OCI-M2 (cell line): Measurements from ENCODE around the gene SMPX.

Experiments used
- DNase-seq: peaks from one replicate; lab custom pipeline; 2025; ENCODE audit not compliant: unreplicated experiment; lab: John Stamatoyannopoulos, UW

Gene SMPX

DNA sequence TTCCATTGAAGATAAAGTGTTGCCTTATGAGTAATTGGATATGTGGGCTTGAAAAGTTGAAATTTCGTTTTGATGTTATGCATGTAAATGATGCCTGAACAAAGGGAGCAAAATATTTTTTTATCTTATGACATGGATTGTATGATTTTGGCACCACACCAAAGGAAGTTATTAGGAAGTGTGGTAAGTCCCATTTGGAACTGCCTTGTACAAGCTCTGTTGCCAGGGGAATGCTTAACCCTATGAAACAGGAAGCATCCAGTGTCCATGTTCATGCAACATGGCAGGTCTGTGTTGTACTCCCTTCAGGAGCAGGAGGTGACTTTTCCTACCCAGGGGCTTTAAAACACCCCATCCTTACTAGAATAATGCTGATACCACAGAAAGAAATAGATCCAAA, 13.2 kb downstream of the SMPX start:
- DNase-seq = no peak

DNA sequence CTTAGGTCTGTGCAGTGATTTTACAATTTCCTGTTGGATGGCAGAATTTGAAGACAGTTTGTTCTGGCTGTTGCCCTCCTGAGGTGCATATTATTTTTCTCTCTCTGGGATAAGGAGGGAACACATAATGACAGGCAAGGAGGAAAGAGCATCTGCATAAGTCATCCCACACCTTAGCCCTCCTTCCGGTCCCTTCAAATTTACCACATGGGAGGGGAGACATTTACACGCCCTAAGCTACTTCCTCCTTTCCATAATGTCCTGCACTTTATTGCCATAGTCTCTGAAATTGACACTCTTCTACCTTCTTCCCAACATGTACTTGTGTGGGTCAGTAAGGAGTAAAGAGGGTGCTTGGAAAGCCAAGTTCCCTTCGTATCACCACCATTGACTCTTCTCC, 13.9 kb downstream of the SMPX start:
- DNase-seq = no peak

DNA sequence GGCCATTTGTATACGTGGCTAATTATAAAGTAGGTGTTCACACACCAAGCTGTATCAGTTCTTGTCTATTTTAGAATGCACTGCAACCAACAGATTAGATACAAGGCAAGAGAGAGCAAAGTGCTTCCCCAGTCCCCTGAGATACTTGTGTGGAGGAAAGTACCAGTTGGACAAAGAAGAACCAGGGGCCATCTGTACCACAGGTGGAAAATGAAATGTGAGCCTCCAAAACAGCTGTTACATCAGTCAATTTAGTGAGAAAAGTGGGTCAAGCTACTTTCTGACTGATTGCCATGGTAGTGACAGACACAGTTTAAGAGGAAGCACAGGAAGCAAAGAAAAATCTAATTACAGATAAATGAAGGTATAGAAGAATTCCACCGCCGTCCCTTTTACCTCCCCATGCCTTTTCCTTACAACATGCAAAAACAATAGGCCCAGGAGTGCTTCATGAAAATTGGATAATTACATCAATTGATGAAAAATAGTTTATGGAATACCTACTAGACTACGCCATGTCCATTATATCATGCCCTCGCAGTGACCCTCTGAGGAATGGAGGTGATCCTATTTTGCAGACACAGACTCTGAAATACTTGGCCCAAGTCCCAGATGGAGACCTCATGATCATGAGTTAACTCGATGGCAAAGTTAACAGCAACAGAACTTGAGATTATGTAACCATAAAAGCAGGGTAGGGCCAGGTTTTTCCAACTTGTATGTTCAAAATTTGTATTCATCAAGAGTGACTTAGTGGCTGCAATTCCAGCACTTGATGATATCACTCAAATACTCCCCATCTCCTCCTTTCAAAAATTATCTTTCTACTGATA, 15.8 kb downstream of the SMPX start:
- no peak for DNase-seq

DNA sequence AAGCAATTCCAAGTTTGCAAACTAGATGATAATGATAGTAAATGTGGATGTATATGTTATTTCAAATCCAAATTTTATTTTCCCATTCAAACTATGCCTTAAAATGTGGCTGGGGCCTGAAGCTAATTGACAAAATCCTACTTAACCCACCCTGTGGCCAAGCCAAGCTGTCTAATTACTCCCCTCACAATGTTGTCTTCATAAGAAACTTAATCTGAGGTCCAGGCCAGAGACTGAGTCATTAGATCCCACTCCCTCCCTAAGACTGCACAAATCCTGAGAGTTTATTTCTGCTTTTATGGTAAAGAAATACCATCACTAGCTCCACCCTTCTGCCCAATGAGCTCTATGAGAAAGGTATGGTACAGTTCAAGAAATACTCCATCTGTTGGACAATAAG, 16.6 kb downstream of the SMPX start:
- no peak for DNase-seq

DNA sequence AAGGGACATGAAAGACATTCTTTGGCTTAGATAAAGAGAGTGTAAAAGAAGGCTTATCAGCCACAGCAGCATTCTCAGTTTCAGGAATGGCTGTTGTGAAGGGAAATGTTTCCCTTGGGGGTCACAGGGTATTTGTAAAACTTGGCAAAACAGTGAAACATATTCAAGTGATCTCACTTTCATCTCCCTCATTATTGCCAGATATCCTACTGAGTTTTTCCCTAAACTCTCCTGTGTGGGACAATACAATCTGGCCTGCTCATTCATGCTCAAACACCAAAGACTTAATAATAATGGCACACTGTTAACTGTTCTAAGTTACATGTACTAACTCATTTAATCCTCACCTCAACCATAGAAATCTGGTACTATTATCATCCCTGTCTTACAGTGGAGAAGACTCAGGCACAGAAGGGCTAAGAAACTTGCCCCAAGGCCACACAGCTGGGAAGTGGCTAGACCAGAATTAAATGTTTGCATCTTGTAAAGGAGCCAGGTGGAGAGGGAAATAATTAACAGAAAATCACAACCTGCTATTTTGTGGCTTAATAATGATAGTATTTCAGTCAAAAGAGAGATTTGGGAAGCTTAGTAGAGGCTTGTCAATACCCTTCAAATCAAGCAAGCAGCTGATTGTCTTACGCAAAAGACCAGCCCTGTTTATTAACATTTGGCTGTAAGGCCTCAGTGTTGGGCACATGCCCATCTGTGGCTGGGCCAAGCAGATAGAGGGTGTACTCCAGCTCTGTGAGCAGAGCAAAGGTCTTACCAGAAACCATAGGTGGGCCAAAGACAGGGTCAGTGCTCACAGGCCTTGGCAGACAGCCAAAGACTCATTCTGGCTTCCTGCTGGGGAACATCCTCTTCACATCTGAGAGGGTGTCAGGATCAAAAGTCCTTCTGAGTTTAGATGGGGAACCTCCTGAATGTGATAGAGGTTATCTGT, 17.3 kb downstream of the SMPX start:
- no peak for DNase-seq

DNA sequence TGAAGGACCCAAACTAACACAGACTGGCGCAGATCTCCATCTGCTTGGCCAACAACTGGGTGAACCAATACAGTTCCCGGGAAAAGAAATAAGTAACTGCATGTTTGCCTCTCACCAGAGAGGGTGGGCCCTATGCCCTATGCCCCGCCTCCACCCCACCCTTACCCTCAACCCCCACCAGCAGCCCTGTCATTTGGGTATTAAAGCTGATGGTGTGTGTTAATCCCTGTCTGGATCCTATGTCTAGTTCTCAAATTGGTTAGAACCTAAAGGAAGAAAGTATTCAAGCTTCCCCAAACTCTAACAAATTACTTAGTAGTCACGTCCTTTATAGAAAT, 19.0 kb downstream of the SMPX start:
- DNase-seq = no peak

DNA sequence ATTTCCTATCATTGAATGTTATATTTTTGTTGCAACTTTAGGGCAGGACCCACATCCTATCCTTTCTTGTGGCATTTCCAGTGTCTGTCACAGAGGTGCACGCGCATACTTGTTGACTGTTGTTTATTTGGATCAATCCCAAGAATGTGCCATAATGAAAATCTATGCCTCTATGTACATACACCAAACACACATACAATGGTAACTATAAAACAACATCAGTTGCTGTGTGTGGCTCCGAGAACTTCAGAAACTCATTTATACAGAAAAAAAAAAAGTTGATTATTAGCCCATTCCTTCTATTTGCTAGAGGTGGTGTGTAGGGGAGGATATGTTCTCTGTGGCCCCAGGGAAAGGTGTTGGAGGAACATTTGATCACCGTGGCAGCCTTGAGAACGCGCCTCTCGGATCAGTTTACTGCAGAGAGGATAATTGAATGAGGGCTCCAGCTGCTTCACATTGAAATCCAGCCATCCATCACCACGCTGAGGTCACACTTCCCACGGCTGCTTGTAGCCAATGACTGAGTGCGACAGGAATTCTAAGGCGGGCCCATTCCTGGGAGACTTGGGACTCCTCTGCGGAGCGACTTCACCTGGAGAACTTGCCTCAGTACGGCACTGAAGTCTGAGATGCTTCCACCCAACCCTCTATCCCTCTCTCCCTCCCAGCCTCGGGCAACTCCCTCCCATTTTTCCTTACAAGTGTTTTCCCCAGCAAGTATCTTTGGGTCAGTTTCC, 19.5 kb downstream of the SMPX start:
- no peak for DNase-seq

DNA sequence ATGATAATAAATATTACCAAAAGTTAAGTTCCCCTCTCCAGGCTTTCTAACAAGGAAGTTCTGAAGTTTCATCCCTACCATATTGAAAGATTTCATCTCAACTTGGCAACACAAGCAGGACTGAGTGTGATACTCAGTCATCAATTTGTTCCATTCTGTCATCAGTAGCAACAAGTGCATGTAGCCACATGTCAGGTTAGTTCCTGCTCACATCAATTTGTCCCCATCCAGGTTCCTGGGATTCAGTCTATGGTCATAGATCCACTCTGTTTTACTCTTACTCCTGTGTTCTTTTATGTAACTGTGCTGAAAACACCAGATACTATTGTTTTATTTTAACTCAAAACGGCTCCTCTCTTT, 22.2 kb downstream of the SMPX start:
- DNase-seq = no peak

DNA sequence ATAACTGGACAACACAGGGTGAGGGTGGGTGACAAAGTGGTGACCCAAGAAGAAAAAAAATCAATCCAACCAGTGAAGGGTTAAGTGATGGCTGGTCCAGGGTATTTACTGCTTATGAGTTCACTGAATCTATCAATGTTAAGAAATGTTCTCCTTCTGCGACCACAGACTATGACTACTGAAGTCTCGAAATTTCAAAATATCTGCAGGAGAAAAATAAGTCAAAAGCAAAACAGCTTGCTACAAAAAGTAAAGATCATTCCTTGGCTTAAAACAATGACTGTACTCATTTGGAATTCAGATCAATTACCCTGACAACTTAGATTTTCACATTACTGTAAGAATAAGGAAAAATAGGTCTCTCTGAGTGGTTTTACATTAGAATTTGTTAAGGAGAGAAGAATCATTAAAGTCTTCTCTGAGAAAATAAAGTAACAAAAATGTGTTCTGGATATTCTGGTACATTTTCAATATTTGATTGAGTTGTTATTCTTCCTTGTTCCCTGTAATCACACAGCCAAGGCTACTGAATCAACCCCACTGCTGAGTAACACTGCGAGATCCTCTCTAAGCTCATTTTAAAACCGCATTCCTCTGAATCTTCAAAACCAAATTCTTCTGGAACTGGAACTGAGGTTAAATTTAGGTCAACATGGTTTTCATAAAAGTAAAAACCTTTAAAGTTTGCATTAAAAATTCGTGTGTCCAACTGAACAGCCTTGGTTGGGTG, 22.7 kb downstream of the SMPX start:
- no peak for DNase-seq

DNA sequence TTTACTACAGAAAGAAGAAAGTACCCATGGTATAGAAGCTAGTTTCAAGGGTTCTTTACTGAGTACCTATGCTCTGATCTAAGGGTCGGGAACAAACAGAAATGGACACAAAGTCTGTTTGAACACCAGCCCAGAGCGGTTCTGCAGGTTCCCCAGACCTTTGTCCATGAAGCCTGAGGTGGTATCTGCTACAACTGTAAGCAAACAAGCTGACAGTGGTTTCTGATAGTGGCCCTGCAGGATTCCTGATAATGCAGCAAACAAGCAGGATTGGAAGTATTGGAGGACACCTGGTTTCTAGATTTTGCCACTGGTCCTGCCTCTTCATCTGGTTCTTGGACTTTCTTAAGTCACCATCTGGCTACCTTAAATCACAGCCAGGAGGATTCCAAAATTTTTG, 23.7 kb downstream of the SMPX start:
- DNase-seq = no peak

DNA sequence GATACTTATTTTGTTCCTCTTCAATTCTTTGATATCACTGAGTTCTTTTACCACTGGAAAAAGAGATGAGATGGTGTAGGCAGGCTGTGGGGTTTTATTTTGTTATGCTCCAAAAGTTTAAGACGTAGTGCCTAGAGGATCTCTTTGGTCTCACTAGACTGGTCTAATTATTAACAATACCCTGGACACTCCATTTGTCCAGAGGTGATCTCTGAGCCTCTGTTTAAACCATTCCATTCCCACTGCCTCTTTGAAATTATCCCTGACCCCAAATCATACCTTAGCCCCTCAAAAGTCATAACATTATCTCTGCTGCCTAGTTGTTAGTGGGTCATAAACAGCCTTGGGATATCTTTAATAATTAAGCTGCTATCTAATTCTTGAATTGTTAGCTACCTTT, 24.2 kb downstream of the SMPX start:
- DNase-seq = no peak

DNA sequence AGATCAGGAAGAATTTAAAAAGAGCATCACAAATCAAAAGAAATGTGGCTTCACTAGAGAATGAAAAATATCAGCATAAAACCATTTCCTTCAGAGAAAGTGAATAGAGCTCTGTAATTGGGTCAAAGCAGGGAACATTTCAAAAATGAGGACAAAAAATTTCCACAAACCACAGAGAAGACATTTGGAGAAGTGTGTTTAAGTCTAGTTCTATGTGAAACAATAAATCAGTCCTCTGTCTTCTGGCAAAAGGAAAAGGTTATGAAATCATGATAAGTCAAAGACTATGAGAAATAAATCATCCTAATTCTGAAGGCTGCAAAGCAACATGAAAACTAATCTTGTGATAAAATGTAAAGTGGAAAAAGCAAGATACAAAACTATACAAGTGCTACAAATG, 27.9 kb downstream of the SMPX start:
- no peak for DNase-seq

DNA sequence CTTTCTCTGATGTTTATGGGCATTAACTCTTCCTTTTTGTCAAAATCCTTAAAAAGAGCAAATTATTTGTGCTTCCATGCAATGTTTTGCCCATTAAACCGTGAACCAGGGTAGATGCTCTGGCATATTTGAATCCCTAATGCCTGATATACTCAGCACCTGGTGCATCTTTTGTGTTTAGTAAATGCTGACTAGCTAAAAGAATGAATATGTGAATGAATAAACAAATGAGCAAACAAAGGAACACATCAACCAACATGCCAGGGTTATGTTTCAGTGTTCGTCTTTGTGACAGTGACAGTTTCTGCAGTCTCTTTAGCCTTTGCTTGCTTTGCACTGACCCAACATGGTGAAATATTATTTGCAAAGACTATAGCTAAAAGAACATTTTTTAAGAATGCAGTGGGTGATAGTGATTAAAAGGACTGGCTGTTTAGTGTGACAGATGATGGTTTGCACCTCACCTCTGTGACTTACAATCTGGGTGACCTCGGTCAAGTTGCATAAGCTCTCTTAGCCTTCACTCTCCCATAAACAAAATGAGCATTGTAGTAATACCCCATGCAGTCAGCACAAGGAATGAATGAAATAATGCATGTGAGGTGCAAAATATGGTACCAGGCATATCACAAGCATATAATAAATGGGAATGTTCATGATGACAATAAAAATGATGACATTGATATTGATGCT, 29.5 kb downstream of the SMPX start:
- no peak for DNase-seq

DNA sequence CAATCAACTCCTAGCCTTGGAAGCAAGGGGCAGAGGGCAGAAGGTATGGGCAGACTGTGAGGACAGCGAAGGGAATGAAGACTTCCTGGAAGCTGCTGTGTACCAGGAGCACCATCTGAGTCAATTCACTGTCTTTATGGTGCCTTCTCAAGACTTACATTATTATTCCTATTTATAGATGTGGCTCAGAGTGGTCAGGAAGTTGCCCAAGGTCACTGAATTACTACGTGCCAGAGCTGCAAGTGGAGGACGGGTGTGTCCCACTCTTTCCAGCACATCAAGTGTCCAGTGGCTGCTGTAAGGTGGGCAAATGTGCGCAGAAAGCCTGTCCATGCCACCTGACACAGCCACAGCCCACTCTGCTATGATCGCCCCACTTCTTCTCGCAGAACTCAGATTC, 32.0 kb downstream of the SMPX start:
- no peak for DNase-seq

DNA sequence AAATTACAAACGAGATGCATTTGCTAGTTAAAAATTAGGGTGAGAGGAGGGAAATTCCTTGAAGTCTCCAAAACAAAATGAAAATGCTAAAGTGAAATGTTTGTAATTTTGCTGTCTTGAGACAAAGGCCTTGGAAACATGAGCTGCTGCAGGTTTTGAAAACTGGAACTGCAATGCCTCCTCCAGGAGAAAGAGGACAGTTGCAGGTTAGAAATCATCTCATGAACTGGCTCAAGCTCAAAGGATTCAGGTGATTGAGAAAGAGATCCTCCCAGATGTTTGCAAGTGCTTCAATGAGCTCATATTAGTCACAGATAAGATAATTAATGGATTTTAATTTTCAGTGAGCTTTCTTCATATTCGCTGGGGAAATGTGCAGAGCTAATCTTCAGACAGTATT, 32.4 kb downstream of the SMPX start:
- DNase-seq = no peak

DNA sequence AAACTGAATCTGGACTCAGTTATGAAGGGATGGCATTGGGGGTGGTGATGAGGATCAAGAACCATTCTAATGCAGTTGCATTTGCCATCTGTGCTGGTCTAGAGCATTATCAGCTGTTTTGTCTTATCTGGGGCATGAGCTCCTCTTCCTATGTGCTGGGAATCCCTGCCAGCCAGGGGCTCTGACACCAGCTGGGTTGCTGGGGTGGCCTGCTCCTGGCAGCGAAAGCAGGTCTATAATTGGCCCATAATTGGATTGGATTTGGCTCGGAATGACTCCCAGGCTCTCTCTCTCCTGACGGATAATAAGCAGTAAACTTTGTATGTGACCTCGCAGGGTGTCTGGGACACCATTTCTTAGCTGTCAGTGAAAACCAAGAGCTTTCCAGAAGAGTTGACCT, 34.1 kb downstream of the SMPX start:
- DNase-seq = no peak

DNA sequence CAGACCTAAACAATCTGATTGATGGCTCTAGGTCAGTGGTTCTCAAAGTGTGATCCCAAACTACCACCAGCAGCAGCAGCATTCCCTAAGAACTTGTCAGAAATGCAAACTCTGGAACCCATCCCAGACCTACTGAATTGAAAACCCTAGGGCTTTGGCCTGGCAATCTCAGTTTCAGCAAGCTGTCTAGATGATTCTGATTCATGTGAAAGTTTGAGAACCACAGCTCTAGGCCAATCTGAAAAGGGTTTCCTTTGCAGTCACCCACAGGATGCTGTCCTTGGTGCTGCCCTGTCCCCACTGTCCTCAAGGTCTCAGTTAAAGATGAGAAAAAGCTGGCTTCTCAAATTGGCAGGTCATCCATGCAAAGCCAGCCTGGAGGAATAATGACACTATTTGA, 34.8 kb downstream of the SMPX start:
- DNase-seq = no peak

DNA sequence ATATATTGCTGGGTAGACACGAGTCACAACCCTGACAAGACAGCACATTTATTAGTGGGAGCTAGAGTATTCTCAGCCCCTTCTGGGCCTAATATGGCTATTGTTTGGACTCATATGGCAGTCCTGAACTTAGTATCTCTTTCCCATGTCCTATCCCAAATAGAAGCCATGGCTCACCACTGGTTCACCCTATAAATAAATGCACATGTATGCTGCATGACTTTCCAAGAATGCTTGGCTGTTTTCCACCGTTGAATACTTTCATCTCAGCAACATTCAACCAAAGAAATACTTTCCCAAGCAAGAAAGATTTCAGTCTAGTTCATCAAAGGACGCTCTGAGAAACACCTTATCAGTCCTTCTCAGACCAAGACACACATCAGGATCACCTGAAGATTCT, 36.7 kb downstream of the SMPX start:
- no peak for DNase-seq

DNA sequence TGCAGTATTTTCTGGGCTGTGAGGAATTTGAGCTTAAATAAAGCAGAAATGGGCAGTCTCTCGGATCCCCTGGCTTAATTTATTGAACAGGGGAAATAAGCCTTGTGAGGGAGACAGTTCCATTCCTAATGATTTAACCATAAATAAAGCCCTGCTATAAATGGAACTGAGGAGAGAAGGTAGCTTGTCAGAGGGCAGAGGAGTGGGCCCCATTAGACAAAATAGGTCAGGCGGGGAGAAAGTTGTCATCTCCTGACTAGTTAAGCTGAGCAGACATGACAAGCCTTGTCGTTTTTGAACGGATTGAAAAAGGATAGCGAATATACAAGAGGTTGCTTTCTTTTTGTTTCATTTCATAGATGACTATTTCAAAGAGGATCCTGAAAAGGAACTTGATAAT, 39.3 kb downstream of the SMPX start:
- no peak for DNase-seq

DNA sequence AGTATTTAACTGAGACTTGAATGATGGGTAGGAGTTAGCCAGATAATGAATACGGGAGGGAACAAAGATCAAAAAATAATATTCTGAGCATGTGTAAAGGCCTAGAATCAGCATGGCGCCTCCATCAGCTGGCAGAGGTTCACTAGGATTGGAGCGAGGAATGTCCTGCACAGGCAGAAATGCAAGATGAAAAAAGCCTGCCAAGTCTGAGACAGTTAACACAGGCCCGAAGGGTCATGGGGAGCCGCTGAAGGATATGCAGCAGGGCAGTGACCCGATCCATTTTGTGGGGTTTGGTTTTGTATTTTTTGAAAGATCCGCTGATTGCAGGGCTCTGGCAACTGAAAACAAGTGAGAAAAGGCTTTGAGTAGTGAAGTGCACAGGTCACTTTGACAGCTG, 40.1 kb downstream of the SMPX start:
- DNase-seq = no peak

DNA sequence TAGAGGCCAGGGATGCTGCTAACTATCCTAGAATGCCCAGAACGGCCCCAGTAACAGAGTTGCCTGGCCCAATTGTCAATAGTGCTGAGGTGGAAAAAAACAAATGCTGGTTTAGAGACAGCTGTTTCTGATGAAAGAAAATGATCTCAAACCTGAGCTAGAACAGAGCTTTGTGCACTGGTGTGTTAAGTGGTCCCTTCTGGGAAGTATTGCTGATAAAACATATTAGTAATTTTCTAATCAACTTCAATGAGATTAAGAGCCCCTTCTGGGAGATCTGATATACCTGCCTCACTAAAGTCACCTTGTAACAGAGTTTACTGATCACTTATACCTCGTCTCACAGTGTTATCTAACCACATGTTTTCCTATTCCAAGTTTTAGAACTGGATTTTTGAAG, 42.1 kb downstream of the SMPX start:
- DNase-seq = no peak
